Adrenal gland (tissue), 12 donors: ENCODE data around the gene OGFRL1. TPM values are rescaled to one million over a fixed set of nuclear protein-coding genes. Genes with fewer than 3 reads are reported as not detected.

ENCODE experiments used
- DNase-seq, 7 donors: peaks; one replicate each; pipeline ENCODE4 v3.0.0-alpha.2; 2019 to 2020
- H3K27ac ChIP-seq, 5 donors: fragments of 200-600 bp; sonication (generic) in 4 of 5; 1 replicate in 3 of 5; 2 replicates in 2 of 5; pipeline versions ENCODE4 v1.5.1 to v1.8.0; 2016 to 2020; ENCODE audit warnings: mild to moderate bottlenecking in 1 of 5
- H3K27me3 ChIP-seq: fragments of 200-600 bp; 2 replicates; pipeline ENCODE4 v1.8.0; 2021
- H3K36me3 ChIP-seq, 2 donors: fragments of 200-600 bp; replicated peaks in 1 of 2; 1 replicate in 1 of 2; 2 replicates in 1 of 2; pipeline versions ENCODE4 v1.5.1 to v1.8.0; 2018 to 2022
- H3K4me1 ChIP-seq, 2 donors: fragments of 200-600 bp; replicated peaks in 1 of 2; 1 replicate in 1 of 2; 2 replicates in 1 of 2; pipeline versions ENCODE4 v1.5.1 to v1.8.0; 2018 to 2021
- H3K4me3 ChIP-seq, 4 donors: fragments of 200-600 bp; sonication (generic) in 3 of 4; one replicate each; pipeline ENCODE4 v1.5.1; 2016 to 2018
- H3K9me3 ChIP-seq, 3 donors: fragments of 200-600 bp; sonication (generic) in 1 of 3; replicated peaks in 1 of 3; 1 replicate in 2 of 3; 2 replicates in 1 of 3; pipeline versions ENCODE4 v1.5.1 to v1.8.0; 2016 to 2021
- POLR2A ChIP-seq, 2 donors: fragments of 450-650 bp; IDR thresholded peaks; one replicate each; pipeline ENCODE4 v1.6.1; 2017; ENCODE audit warnings: antibody characterized with exemption in 2 of 2, mild to moderate bottlenecking in 2 of 2, moderate library complexity in 1 of 2
- WGBS, 4 donors: extraction: QIAGEN DNeasy Blood & Tissue Kit in 2 of 4; methylation state at CpG; one replicate each; pipeline versions ENCODE4 v1.1.5 to v1.1.7; 2013 to 2017; 5-methylcytosine and 5-hydroxymethylcytosine counted together
- intact Hi-C, 2 donors: fragments of 100-400 bp; cut with DNase I; formaldehyde crosslinking; loops; one replicate each; pipeline versions ENCODE4 v1.14.1 to v1.15.0; 2022 to 2023
- polyA plus RNA-seq, 3 donors: library from polyadenylated mRNA; stranded (reverse); fragments of 200-250 nt in 2 of 3; fragments of 350-450 nt in 1 of 3; fragmentation: Illumina TruSeq in 1 of 3; extraction: RNeasy Lipid Tissue Mini Kit (QIAGEN cat#74804) in 1 of 3; gene quantifications; one replicate each; pipeline ENCODE4 v1.2.3, GENCODE V29; 2013 to 2014
- total RNA-seq, 9 donors: library from RNA; depleted of rRNA in 4 of 9; stranded (reverse); fragments of >200 nt in 4 of 9; fragments of 120-200 nt in 1 of 9; fragmentation: NEBNext Ultra II Directional in 1 of 9; extraction: Animal tissue kit (Norgen Biotek cat#: 25700) in 1 of 9; gene quantifications; one replicate each; pipeline versions ENCODE4 v1.1.0 to v1.2.4, GENCODE V29; 2013 to 2023
- TF ChIP-seq, protein P1 (sequence below), 6 experiments: fragments of 450-650 bp in 4 of 6; fragments of 200-600 bp in 2 of 6; sonication (generic) in 1 of 6; IDR thresholded peaks; 1 replicate in 5 of 6; 2 replicates in 1 of 6; pipeline versions ENCODE4 v1.5.1 to v1.8.0; 2016 to 2021; ENCODE audit warnings: antibody characterized with exemption in 6 of 6, mild to moderate bottlenecking in 2 of 6, moderate library complexity in 1 of 6
- donor health status: healthy with polysubstance abuse.
- donor health status: Bipolar disorder and iron deficiency.
- donor health status: DM: yes; HTN: yes; CAD: no.
- donor health status: DM: no; HTN: no; CAD: no.
- donor health status: DM: no; HTN: no; CAD: no.
- donor health status: DM: yes; HTN: yes; CAD: no.

Gene OGFRL1
- total and polyA plus RNA-seq, 12 donors, result 5.3 to 33.4 (median 13.8) TPM

DNA sequence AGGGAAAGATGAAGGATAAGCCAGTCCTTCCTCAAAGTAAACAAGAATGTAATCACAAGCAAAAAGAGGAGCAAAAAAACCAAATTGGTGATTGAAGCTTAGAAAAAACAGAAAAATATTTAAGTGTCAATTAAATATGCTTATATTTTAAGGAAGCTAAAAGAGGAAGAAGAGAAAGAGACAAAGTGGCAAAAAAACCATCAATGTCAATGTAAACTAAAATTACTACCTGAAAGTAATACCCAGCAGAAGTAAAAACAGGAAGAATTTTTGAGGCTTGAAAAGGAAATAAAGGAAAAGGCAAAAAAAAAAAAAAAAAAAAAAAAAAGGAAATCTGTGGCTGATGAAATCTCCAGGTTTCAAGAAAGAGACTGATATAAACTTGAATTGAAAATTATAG is 36.2 kb upstream of the OGFRL1 start:
- no peak overlapping the region for H3K27ac ChIP-seq
- H3K4me3 ChIP-seq, result no peak overlapping the region
- intact Hi-C loops, result no loop called here
- no peaks in the 10 kb centered on the region for H3K27me3 ChIP-seq
- peaks cover 0 to 18% of the 10 kb centered on the region in 2 donors for H3K4me1 ChIP-seq
- DNase-seq, result no peak
- H3K9me3 ChIP-seq, result no peaks in the 10 kb centered on the region
- TF ChIP-seq, protein P1, sequence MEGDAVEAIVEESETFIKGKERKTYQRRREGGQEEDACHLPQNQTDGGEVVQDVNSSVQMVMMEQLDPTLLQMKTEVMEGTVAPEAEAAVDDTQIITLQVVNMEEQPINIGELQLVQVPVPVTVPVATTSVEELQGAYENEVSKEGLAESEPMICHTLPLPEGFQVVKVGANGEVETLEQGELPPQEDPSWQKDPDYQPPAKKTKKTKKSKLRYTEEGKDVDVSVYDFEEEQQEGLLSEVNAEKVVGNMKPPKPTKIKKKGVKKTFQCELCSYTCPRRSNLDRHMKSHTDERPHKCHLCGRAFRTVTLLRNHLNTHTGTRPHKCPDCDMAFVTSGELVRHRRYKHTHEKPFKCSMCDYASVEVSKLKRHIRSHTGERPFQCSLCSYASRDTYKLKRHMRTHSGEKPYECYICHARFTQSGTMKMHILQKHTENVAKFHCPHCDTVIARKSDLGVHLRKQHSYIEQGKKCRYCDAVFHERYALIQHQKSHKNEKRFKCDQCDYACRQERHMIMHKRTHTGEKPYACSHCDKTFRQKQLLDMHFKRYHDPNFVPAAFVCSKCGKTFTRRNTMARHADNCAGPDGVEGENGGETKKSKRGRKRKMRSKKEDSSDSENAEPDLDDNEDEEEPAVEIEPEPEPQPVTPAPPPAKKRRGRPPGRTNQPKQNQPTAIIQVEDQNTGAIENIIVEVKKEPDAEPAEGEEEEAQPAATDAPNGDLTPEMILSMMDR (IDR thresholded peaks at IDR 0.05), result no peak
- TF ChIP-seq POLR2A (IDR thresholded peaks at IDR 0.05), result no peak
- no peaks in the 10 kb centered on the region for H3K36me3 ChIP-seq

GRCh38 chr6:71252960-71253359 is 35.7 kb upstream of the OGFRL1 start:
- no peaks in the 10 kb centered on the region for H3K9me3 ChIP-seq
- H3K27me3 ChIP-seq, result no peaks in the 10 kb centered on the region
- no peak for DNase-seq
- no peaks in the 10 kb centered on the region for H3K36me3 ChIP-seq
- TF ChIP-seq, protein P1 (IDR thresholded peaks at IDR 0.05), result no peak
- 52 to 55% (median 54%) methylated on average over 5 of the region's 5 CpGs for WGBS, 4 donors
- H3K4me3 ChIP-seq, result no peak overlapping the region
- H3K27ac ChIP-seq, result no peak overlapping the region
- peaks cover 0 to 18% of the 10 kb centered on the region in 2 donors for H3K4me1 ChIP-seq
- intact Hi-C loops, result no loop called here

GRCh38 chr6:71254323-71254722 is 34.3 kb upstream of the OGFRL1 start:
- Histone ChIP-seq H3K36me3 (no peaks in the 10 kb centered on the region), H3K9me3 (no peaks in the 10 kb centered on the region), H3K27ac (no peak overlapping the region), H3K27me3 (no peaks in the 10 kb centered on the region), H3K4me3 (no peak overlapping the region), H3K4me1 (peaks cover 0 to 13% of the 10 kb centered on the region in 2 donors)
- intact Hi-C loops, result no loop called here
- DNase-seq, result peak in 1 of 7 donors; percentile 79
- WGBS, 4 donors, result 38 to 48% (median 45%) methylated on average over 3 of the region's 3 CpGs
- TF ChIP-seq, protein P1 (IDR thresholded peaks at IDR 0.05), result no peak
- TF ChIP-seq POLR2A (IDR thresholded peaks at IDR 0.05), result no peak

- WGBS, 4 donors, result 74 to 78% (median 75%) methylated on average over 7 of the region's 7 CpGs
- Histone ChIP-seq H3K4me1 (no peaks in the 10 kb centered on the region), H3K4me3 (no peak overlapping the region), H3K36me3 (no peaks in the 10 kb centered on the region), H3K27me3 (no peaks in the 10 kb centered on the region), H3K9me3 (no peaks in the 10 kb centered on the region), H3K27ac (no peak overlapping the region)
- intact Hi-C loops, result no loop called here
- no peak for DNase-seq
- TF ChIP-seq, protein P1 (IDR thresholded peaks at IDR 0.05), result no peak
- TF ChIP-seq POLR2A (IDR thresholded peaks at IDR 0.05), result no peak
These were observed 30.3 kb upstream of the OGFRL1 start for GRCh38 chr6:71258078-71258866.
